ENCODE results near the gene IL10RA.
"Not testable (repeated sequence)": the region's sequence is repeated elsewhere in the genome, so short reads cannot be mapped to it uniquely, and the experiment has no call there.

IL10RA gene

GRCh38 chr11:117961896-117962295 lies 24.3 kb upstream of the IL10RA start:
- no peak for DNase-seq (ENCODE audit: low spot score)

GRCh38 chr11:117962826-117963225 lies 23.4 kb upstream of the IL10RA start:
- no peak for DNase-seq (ENCODE audit: low spot score)

DNA sequence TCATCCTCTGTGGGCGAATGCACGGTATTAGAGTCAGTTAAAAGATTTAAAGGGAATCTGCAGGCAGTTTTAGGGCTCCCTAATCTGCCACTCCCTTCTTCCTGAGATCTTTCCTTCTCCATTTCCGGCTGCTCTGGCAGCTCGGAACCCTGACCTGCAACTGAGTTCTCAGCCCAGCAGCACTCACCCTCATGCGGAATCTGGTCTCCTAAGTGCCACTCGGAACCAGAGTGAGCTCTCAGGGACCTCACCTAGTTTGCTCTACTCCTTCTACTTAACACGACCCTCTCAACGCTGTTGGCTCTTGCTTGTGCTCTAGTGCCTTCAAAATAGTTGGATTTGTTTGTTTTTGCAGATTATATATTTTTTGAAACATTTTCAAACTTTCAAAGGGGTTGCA lies 19.3 kb upstream of the IL10RA start:
- DNase-seq (ENCODE audit: low spot score): no peak

DNA sequence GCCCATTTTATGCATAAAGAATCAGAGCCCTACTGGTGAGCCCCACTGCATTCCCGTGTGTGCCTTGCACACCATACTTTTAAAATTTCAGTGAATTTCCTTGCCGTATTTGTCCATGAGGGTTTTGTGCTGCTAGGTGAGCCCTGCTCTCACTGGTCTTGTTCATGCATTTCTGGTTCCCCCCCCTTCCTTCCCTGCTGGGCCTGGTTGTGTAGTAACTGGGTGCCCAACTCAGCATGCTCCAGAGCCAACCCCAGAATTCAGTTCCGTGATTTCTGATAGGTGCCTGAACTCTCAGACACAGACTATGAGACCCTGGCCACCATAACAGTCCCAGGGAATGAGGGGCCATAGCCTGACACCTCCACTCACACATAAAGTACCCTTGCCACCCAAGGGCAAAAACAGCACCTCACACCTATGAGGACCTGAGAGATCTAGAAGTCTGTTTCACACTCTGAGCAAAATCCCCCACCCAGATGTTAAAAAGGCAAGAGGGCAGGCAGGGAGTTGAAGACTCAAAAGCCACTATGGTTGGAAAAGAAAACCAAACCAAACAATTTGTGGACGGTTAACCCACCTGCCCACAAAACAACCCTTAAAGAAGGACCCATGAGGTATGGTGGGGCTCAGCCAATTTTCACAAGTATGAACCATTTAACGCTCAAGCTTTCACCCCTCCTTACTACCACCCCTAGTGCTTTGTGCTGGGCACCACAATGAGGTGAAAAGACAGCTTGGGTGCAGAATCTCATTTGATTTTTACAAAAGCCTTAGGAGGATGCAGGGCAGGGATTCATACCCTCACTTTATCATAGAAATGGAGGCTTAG lies 16.8 kb upstream of the IL10RA start:
- DNase-seq (ENCODE audit: low spot score): no peak

GRCh38 chr11:117970400-117971024 lies 15.7 kb upstream of the IL10RA start:
- no peak for DNase-seq (ENCODE audit: low spot score)

- no peak for DNase-seq (ENCODE audit: low spot score)
Measured at GRCh38 chr11:117972044-117972443, 14.2 kb upstream of the IL10RA start.

DNA sequence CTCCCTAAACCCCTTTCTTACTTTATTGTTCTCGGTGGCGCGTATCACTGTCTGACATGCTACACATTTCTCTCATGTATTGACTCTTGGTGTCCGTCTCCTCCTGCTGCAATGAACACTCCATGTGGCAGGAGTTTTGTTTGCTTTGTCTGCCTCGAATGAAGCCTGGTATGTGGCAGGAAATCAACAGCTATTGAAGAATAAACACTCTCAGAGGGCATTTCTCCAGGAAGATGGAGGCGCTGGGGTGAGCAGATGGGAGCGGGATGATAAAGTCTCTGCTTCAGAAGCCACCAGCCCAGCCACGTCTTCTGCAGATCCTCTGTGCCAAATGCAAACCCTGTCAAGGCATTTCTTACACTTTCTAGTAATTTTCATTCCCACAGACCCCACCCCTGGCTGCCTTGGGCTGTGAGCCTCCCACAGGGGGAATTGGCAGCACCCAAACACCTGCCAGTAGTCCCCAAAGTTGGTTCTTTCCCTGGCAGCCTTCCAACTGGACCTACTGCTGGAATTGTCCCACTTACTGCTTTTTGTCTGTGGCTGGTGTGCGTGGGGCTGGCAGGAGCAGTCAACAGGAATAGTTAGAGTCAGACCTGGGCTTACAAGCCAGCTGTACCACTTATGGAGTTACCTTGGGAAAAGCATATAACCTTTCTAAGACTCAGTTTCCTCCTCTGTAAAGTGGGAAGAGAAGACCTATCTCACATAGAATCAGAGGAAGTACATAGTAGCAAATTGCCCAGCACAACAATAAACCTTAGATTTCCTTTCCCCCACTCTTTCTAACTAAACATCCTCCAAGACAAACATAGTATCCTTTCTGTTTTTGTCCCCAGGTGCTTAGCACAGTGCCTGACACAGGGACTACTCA lies 13.3 kb upstream of the IL10RA start:
- DNase-seq (ENCODE audit: low spot score): no peak

- no peak for DNase-seq (ENCODE audit: low spot score)
Measured at GRCh38 chr11:117973503-117973860, 12.7 kb upstream of the IL10RA start.

GRCh38 chr11:117976445-117976844 lies 9.7 kb upstream of the IL10RA start:
- DNase-seq (ENCODE audit: low spot score): no peak

GRCh38 chr11:117977029-117977428 lies 9.2 kb upstream of the IL10RA start:
- DNase-seq (ENCODE audit: low spot score): no peak

- DNase-seq (ENCODE audit: low spot score): not testable (repeated sequence)
Measured at GRCh38 chr11:117977612-117978264, 8.5 kb upstream of the IL10RA start.

- not testable (repeated sequence) for DNase-seq (ENCODE audit: low spot score)
Measured at GRCh38 chr11:117978291-117978910, 7.8 kb upstream of the IL10RA start.

GRCh38 chr11:117978991-117979390 lies 7.2 kb upstream of the IL10RA start:
- DNase-seq (ENCODE audit: low spot score): no peak

GRCh38 chr11:117979481-117980211 lies 6.5 kb upstream of the IL10RA start:
- no peak for DNase-seq (ENCODE audit: low spot score)

DNA sequence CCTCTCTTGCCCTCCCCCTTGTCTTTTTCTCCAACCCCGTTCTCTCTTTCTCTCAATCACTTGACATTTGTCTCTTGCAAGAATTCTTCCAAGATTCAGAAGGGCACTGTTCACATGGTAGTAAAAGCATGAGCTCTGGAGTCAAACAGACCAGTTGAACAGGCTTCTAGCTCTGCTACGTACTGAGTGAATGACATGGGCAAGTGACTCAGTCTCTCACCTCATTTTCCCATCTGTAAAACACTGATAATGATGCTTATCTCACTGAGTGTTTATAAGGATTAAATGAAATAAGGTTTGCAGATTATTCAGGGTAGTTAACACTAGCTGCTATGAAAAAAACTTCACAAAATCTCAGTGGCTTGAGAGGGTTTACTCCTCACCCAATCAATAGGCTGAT lies 5.9 kb upstream of the IL10RA start:
- no peak for DNase-seq (ENCODE audit: low spot score)

- no peak for DNase-seq (ENCODE audit: low spot score)
Measured at GRCh38 chr11:117980720-117981119, 5.5 kb upstream of the IL10RA start.

- DNase-seq (ENCODE audit: low spot score): no peak
Measured at GRCh38 chr11:117983163-117983475, 3.1 kb upstream of the IL10RA start.

GRCh38 chr11:117984476-117984875 lies 1.7 kb upstream of the IL10RA start:
- DNase-seq (ENCODE audit: low spot score): no peak

- DNase-seq (ENCODE audit: low spot score): no peak
Measured at GRCh38 chr11:117986981-117987574, 884 bp downstream of the IL10RA start.

GRCh38 chr11:117989351-117990102 lies 3.3 kb downstream of the IL10RA start:
- no peak for DNase-seq (ENCODE audit: low spot score)

All from hematopoietic multipotent progenitor cell treated with erythropoietin and hydrocortisone succinate and interleukin-3 and kit ligand, for 17 days (in vitro differentiated cells).